AG20443 (cell line): ENCODE results near the gene UGGT2.
A peak's percentile ranks its signal among the peaks of the same experiment; 100 is the strongest.
"Not testable (repeated sequence)": the region's sequence is repeated elsewhere in the genome, so short reads cannot be mapped to it uniquely, and the experiment has no call there.

Experiments used
- DNase-seq: peaks from one replicate; pipeline ENCODE4 v3.0.0; 2012; ENCODE audit warnings: low spot score, mixed read lengths

Gene UGGT2

GRCh38 chr13:95902741-95903140, 150.5 kb downstream of the UGGT2 start:
- no peak for DNase-seq

DNA sequence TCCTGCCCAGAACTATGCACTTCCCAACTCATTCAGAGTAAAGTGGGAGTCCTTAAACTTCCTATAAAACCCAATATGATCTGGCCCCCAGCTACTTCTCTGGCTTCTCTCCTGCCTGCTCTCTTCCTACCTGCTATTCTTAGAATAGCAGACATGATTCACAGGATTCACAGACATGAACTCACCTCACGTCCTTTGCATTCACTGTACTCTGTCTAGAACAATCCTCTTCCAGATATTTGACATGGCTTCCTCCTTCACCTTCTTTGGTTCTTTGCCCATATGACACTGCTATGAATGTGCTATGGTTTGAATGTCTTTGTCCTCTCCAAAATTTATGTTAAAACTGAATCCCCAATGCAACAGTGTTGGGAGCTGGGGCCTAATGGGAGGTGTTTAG, 154.9 kb downstream of the UGGT2 start:
- DNase-seq, result no peak

DNA sequence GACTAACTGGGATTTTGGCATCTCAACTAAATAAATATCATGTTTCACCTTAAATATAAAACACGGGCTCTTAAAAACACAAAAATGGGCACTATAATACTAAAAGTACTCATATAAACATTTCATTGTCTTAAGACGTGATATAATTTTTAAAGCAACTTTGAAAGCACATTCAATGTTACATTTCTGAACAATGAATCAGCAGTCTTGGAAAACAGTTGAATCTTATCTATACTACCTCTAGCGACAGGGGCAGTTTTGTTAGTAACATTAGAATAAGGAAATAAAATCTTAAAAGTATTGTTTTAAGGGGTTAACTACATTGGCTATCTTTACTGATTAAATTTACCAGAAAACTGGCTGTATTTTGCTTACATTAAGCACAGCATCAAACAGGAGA, 156.9 kb downstream of the UGGT2 start:
- no peak for DNase-seq

GRCh38 chr13:95893861-95894260, 159.3 kb downstream of the UGGT2 start:
- no peak for DNase-seq

DNA sequence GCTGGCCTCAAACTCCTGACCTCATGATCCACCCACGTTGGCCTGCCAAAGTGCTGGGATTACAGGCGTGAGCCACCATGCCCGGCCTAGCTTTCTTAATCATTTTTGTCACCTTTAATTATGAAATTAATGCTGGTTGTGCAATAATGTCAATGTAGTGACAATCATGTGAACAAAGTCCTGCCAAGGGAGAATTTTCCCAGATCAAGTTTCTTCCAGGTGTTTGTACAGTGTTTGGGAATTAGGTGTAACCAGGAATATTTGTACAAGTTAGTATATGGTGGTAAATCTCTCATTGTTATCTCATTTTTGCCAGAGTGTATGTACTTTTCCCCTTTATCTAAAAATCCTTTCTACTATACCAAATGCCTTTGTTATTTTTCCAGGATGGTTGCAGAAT, 171.1 kb downstream of the UGGT2 start:
- no peak for DNase-seq

- DNase-seq, result no peak
Observed at GRCh38 chr13:95880331-95880730, 172.9 kb downstream of the UGGT2 start.

GRCh38 chr13:95874286-95874685, 178.9 kb downstream of the UGGT2 start:
- no peak for DNase-seq

DNA sequence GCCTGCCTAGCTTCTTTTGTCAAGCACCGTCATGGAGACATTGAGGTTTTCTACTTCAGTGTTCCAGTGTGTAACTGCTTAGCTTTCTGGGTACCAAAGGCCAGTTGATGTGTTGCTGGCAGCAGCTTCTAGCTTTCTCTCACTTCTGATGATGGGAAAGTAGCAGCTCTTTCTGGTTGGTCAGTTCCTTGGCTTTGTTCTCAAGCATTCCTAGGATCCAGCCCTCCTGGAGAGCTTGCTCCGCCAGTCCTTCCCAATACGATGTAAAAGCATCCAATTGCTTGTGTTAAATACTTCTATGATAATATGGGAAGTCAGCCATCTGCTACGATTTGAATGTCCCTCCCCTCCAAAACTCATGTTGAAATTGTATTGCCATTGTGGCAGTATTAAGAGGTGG, 182.8 kb downstream of the UGGT2 start:
- DNase-seq, result no peak

GRCh38 chr13:95865080-95865615, 188.1 kb downstream of the UGGT2 start:
- no peak for DNase-seq

- no peak for DNase-seq
Observed at GRCh38 chr13:95862408-95862807, 190.8 kb downstream of the UGGT2 start.

DNA sequence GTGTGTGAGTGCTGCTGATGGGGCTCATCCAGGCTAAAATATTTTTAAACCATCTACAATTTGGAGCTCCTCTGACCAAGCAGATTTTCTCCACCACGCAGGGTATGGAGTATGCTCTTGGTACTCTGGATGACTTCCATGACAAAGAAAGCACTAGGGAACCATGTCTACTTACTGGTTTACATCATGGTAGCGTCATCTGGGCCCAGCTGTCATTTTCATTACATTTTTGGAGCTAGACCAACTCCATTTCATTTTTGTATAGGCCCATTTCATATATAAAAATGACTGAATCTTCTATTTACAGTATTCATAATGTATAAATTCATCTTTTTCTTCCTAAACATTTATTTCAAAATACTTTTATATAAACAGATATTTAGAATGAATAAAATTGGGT, 191.9 kb downstream of the UGGT2 start:
- no peak for DNase-seq

DNA sequence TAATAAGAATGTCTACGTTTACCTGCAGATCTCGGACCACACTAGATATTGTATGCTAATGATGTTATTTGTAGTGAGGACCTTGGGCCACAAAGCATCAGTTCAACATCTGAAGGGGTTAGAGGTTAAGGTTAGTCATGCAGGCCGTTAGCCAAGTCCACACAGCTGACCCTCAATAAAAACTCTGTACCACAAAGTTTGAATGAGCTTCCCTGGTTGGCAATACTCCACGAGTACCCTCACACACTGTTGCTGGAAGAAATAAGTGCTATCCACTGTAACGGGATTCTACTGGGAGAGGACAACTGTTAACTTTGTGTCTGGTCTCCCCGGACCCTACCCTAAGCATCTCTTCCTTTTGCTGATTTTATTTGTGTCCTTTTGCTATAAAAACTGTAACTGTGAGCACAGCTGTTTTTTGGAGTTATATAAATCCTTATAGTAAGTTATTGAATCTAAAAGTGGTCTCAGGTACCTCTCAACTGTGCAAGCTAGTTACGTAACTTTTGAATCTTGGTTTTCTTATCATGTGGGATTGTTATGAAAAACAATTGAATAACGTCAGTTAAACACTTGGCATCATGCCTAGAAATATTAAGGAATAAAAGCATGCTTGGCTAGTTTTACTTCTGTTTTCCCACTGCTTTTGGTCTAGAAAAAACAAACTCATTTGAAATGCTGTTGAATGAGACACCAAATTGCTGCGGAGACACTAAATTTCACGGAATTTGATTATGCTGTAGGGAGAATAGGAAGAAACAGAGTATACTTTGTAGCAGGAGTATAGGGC, 194.7 kb downstream of the UGGT2 start:
- no peak for DNase-seq

DNA sequence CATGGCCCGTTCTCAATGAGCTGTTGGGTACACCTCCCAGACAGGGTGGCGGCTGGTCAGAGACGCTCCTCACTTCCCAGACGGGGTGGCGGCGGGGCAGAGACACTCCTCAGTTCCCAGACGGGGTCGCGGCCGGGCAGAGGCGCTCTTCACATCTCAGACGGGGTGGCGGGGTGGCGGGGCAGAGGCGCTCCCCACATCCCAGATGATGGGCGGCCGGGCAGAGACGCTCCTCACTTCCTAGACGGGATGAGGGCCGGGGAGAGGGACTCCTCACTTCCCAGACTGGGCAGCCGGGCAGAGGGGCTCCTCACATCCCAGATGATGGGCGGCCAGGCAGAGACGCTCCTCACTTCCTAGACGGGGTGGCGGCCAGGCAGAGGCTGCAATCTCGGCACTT, 207.5 kb downstream of the UGGT2 start:
- DNase-seq, result not testable (repeated sequence)

DNA sequence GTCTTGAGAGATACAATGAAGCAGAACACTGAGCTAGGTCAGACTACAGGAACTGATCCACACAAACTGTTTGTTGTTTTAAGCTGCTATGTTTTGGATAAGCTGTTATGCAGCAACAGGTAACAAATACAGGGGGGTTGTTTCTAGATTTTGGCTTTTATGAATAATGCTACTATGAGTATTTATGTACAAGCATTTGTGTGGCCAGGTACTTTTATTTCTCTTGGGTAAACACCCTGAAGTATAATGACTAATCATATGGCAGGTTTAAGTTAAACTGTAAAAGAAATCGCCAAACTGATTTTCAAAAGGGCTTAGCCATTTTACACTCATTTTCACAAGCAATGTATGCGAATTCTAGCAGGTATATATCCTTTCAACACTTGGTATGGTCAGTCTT, 210.3 kb downstream of the UGGT2 start:
- DNase-seq, result no peak

DNA sequence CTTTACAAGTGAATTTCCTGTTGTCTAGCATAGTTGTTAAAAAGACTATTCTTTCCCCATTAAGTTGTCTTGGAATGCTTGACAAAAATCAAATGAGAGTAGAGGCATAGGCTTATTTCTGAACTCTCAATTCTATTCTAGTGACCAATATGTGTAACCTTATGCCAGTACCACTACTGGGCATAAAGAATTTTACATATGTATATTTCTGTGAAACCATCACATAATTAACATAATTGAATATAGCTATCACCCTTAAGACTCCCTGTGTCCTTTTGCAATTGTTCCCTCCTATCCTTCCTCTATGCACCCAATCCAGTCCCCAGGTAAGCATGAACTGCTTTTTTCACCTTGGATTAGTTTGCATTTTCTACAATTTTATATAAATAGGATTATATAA, 211.3 kb downstream of the UGGT2 start:
- no peak for DNase-seq

DNA sequence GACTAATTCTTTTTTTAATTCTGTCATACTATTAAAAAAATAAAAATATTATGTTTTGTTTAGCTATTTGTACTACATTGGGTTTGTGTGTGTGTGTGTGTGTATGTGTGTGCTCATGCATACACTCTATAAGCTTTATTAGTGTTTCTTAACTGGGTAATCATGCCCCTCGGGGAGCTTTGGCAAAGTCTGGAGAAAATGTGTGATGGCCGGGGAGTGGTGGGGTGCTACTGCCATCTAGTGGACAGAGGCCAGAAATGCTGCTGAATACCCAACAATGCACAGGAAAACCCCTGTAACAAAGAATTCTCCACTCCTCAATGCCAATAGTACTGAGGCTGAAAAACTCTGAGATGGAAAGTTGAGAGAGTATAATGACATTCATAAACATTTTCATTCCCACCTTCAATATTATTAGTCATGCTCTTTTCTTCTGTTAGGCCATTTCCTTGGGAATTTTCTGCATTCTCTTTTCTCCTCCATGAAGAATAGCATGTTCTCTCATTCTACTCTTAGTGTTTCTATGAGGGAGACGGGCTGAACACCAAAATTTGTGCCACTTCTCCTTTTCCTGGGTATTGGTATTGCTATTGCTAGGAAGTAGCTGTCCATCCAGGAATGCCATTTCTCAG, 219.0 kb downstream of the UGGT2 start:
- peak; percentile 79 for DNase-seq

DNA sequence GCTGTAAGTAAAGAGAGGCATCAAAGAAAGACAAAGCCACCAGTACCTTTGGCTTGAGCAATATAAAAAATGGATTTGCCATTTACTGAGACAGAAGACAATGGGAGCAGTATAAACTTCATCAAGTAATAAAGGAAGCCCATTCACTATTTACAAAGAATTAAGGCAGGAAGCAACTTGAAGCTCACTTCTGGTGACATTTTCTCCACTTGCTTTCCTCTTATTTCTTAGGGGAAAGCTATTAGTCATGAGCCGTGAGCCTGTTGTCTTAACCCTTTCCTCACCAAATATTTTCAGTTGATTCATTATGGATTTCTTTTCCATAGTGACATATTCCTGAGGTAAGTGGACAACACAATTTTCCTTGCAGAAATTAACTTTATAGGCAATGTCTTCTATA, 219.5 kb downstream of the UGGT2 start:
- no peak for DNase-seq

DNA sequence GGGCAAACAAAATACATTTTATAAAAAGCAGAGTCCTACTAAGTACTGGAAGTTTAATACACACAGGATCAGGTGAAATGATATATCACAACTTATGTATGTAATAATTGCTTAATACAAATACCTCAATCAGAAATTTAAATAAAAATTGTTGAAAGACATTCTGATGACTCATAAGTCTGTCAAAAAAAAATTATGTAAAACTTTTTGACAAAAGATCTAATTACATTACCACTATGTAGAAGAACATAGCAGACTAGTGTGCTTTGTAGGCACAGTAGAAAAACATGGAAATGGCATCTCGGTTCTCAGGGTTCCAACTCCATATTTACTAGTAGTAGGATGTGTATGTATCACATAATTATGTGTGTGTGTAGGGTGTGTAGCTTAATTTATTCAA, 220.1 kb downstream of the UGGT2 start:
- DNase-seq, result no peak

- no peak for DNase-seq
Observed at GRCh38 chr13:95822303-95822702, 230.9 kb downstream of the UGGT2 start.

- DNase-seq, result no peak
Observed at GRCh38 chr13:95814495-95814894, 238.7 kb downstream of the UGGT2 start.

- no peak for DNase-seq
Observed at GRCh38 chr13:95813139-95813538, 240.1 kb downstream of the UGGT2 start.

GRCh38 chr13:95809429-95809828, 243.8 kb downstream of the UGGT2 start:
- no peak for DNase-seq

DNA sequence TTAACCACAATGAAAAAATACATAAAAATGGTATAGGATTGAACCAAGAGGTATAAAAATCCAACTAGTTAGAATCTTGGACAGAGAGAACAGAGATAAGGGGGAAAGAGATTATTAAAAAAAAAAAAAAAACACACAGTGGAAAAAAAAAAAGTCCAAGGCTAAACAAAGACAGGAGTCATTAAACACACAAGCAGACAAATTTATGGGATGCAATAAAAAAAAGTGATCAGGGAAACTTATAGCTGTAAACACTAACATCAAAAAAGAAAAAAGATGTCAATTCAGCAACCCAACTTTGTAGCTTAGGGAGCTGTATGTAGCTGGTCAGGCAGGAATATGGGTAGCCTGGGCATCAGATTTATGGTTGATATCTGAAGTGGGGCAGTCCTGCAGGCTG, 247.3 kb downstream of the UGGT2 start:
- no peak for DNase-seq

- no peak for DNase-seq
Observed at GRCh38 chr13:95801825-95802224, 251.4 kb downstream of the UGGT2 start.
